RWPE1 (cell line): ENCODE data around the gene CTBP2.

Source experiments
- CTCF ChIA-PET: fragments of 350-600 bp; sonication (Branson Sonifier 250); formaldehyde crosslinking; extraction: SDS; loops from one replicate; lab custom pipeline; 2021; lab: Yijun Ruan, JAX
- POLR2A ChIA-PET: fragments of 400-600 bp; formaldehyde crosslinking; extraction: SDS; loops from one replicate; lab custom pipeline; 2020; ENCODE audit warnings: antibody characterized with exemption; ENCODE audit not compliant: low non-redundant PET; lab: Yijun Ruan, JAX
- DNase-seq: peaks from one replicate; pipeline ENCODE4 v3.0.0; 2012; ENCODE audit warnings: low spot score
- H3K27ac ChIP-seq: fragments of 450-650 bp; 2 replicates; pipeline ENCODE4 v1.5.1; 2017
- CTCF ChIP-seq: fragments of 450-650 bp; conservative IDR thresholded peaks from 2 replicates; pipeline ENCODE4 v1.5.1; 2017; ENCODE audit warnings: low read depth, mild to moderate bottlenecking

CTBP2 gene

GRCh38 chr10:124956764-124957163, 203.6 kb downstream of the CTBP2 start:
- no peak overlapping the region for H3K27ac ChIP-seq
- no peak for DNase-seq
- ChIA-PET CTCF (no interaction called here), POLR2A (interaction anchor here (0.6 kb wide), 1 partner anchor 189 kb away, joined by 4 read pairs; no protein-coding TSS in a partner anchor)
- TF ChIP-seq CTCF: no peak

GRCh38 chr10:124955868-124956267, 204.5 kb downstream of the CTBP2 start:
- ChIA-PET POLR2A (no interaction called here), CTCF (interaction anchor here (0.6 kb wide), 2 partner anchors 115 to 338 kb away, joined by 3 read pairs; no protein-coding TSS in a partner anchor)
- no peak for TF ChIP-seq CTCF
- DNase-seq: no peak
- H3K27ac ChIP-seq: no peak overlapping the region

- TF ChIP-seq CTCF: no peak
- H3K27ac ChIP-seq: no peak overlapping the region
- DNase-seq: no peak
- ChIA-PET POLR2A (no interaction called here), CTCF (interaction anchor here (0.6 to 0.7 kb wide), 3 partner anchors 46 to 338 kb away, joined by 3 to 4 read pairs (median 3); no protein-coding TSS in a partner anchor)
These were observed 205.1 kb downstream of the CTBP2 start for GRCh38 chr10:124955243-124955642.

GRCh38 chr10:124953421-124953820, 206.9 kb downstream of the CTBP2 start:
- ChIA-PET CTCF (no interaction called here), POLR2A (no interaction called here)
- no peak for TF ChIP-seq CTCF
- H3K27ac ChIP-seq: no peak overlapping the region
- no peak for DNase-seq

- ChIA-PET CTCF (no interaction called here), POLR2A (interaction anchor here (0.7 kb wide), 1 partner anchor 35 kb away, joined by 3 read pairs; no protein-coding TSS in a partner anchor)
- no peak for TF ChIP-seq CTCF
- DNase-seq: no peak
- H3K27ac ChIP-seq: no peak overlapping the region
These were observed 208.2 kb downstream of the CTBP2 start for GRCh38 chr10:124952123-124952522.

GRCh38 chr10:124949543-124949942, 210.8 kb downstream of the CTBP2 start:
- H3K27ac ChIP-seq: no peak overlapping the region
- no peak for TF ChIP-seq CTCF
- no peak for DNase-seq
- ChIA-PET CTCF (interaction anchor here (1.0 kb wide), 1 partner anchor 10 kb away, joined by 3 read pairs; no protein-coding TSS in a partner anchor), POLR2A (no interaction called here)
